ENCODE measurements around the gene CPN2. TPM values are rescaled to one million over a fixed set of nuclear protein-coding genes. Genes with fewer than 3 reads are reported as not detected.

Gene CPN2
- total and polyA plus RNA-seq, 4 donors, result 20.4 to 196 (median 128) TPM

- TF ChIP-seq, protein P1, sequence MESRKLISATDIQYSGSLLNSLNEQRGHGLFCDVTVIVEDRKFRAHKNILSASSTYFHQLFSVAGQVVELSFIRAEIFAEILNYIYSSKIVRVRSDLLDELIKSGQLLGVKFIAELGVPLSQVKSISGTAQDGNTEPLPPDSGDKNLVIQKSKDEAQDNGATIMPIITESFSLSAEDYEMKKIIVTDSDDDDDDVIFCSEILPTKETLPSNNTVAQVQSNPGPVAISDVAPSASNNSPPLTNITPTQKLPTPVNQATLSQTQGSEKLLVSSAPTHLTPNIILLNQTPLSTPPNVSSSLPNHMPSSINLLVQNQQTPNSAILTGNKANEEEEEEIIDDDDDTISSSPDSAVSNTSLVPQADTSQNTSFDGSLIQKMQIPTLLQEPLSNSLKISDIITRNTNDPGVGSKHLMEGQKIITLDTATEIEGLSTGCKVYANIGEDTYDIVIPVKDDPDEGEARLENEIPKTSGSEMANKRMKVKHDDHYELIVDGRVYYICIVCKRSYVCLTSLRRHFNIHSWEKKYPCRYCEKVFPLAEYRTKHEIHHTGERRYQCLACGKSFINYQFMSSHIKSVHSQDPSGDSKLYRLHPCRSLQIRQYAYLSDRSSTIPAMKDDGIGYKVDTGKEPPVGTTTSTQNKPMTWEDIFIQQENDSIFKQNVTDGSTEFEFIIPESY (IDR thresholded peaks at IDR 0.05), result no peak
Measured at GRCh38 chr3:194365526-194365925, 14.4 kb upstream of the CPN2 start (continued).

GRCh38 chr3:194364652-194365434 lies 13.7 kb upstream of the CPN2 start:
- H3K4me1 ChIP-seq (ENCODE audit: control insufficient read depth in 4 of 4, insufficient read depth in 4 of 4, low read length in 3 of 4), result peaks cover 0 to 9% (median 3%) of the 10 kb centered on the region in 4 donors
- no peaks in the 10 kb centered on the region for H3K9me3 ChIP-seq (ENCODE audit: control insufficient read depth in 4 of 4, low read length in 3 of 4)
- no peak overlapping the region for H3K9ac ChIP-seq (ENCODE audit: low read depth in 1 of 2, low read length in 2 of 2)
- 81% methylated on average over 20 of the region's 20 CpGs for WGBS
- H3K36me3 ChIP-seq (ENCODE audit: control insufficient read depth in 4 of 4, insufficient read depth in 3 of 4, low read depth in 1 of 4, low read length in 3 of 4), result no peaks in the 10 kb centered on the region
- no peak for DNase-seq (ENCODE audit: low spot score)
- TF ChIP-seq HNF4G (IDR thresholded peaks at IDR 0.05), result no peak
- TF ChIP-seq RAD21 (IDR thresholded peaks at IDR 0.05), result no peak
- TF ChIP-seq ATF3 (IDR thresholded peaks at IDR 0.05), result no peak
- TF ChIP-seq NR2F2 (IDR thresholded peaks at IDR 0.05), result no peak
- TF ChIP-seq JUND (IDR thresholded peaks at IDR 0.05), result no peak
- TF ChIP-seq, protein P2, sequence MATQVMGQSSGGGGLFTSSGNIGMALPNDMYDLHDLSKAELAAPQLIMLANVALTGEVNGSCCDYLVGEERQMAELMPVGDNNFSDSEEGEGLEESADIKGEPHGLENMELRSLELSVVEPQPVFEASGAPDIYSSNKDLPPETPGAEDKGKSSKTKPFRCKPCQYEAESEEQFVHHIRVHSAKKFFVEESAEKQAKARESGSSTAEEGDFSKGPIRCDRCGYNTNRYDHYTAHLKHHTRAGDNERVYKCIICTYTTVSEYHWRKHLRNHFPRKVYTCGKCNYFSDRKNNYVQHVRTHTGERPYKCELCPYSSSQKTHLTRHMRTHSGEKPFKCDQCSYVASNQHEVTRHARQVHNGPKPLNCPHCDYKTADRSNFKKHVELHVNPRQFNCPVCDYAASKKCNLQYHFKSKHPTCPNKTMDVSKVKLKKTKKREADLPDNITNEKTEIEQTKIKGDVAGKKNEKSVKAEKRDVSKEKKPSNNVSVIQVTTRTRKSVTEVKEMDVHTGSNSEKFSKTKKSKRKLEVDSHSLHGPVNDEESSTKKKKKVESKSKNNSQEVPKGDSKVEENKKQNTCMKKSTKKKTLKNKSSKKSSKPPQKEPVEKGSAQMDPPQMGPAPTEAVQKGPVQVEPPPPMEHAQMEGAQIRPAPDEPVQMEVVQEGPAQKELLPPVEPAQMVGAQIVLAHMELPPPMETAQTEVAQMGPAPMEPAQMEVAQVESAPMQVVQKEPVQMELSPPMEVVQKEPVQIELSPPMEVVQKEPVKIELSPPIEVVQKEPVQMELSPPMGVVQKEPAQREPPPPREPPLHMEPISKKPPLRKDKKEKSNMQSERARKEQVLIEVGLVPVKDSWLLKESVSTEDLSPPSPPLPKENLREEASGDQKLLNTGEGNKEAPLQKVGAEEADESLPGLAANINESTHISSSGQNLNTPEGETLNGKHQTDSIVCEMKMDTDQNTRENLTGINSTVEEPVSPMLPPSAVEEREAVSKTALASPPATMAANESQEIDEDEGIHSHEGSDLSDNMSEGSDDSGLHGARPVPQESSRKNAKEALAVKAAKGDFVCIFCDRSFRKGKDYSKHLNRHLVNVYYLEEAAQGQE (IDR thresholded peaks at IDR 0.05), result no peak
- no peak for TF ChIP-seq HNF4A (conservative IDR thresholded peaks at IDR 0.05)
- TF ChIP-seq FOXA1 (IDR thresholded peaks at IDR 0.05), result no peak
- no peak for TF ChIP-seq SP1 (IDR thresholded peaks at IDR 0.05)
- no peak for TF ChIP-seq EGR1 (IDR thresholded peaks at IDR 0.05; ENCODE audit: low read depth in 2 of 2)
- no peak for TF ChIP-seq TAF1 (conservative IDR thresholded peaks at IDR 0.05)
- TF ChIP-seq, protein P1 (IDR thresholded peaks at IDR 0.05), result no peak
- no peak for TF ChIP-seq GABPA (IDR thresholded peaks at IDR 0.05 in 1 of 2, conservative IDR thresholded peaks at IDR 0.05 in 1 of 2)
- TF ChIP-seq RXRA (IDR thresholded peaks at IDR 0.05), result no peak
- peak overlapping the region in 1 of 2 donors; percentile 1 for H3K27ac ChIP-seq (ENCODE audit: low read depth in 1 of 2, low read length in 2 of 2)
- H3K4me3 ChIP-seq (ENCODE audit: low read depth in 1 of 3, low read length in 3 of 3), result no peak overlapping the region
- peaks cover 0 to 4% (median under 1%) of the 10 kb centered on the region in 4 donors for H3K27me3 ChIP-seq (ENCODE audit: control insufficient read depth in 4 of 4, insufficient read depth in 4 of 4, low read length in 3 of 4)

Measured in liver (tissue), 9 donors.